ENCODE measurements around the gene CTXND1.

The CTXND1 gene

DNA sequence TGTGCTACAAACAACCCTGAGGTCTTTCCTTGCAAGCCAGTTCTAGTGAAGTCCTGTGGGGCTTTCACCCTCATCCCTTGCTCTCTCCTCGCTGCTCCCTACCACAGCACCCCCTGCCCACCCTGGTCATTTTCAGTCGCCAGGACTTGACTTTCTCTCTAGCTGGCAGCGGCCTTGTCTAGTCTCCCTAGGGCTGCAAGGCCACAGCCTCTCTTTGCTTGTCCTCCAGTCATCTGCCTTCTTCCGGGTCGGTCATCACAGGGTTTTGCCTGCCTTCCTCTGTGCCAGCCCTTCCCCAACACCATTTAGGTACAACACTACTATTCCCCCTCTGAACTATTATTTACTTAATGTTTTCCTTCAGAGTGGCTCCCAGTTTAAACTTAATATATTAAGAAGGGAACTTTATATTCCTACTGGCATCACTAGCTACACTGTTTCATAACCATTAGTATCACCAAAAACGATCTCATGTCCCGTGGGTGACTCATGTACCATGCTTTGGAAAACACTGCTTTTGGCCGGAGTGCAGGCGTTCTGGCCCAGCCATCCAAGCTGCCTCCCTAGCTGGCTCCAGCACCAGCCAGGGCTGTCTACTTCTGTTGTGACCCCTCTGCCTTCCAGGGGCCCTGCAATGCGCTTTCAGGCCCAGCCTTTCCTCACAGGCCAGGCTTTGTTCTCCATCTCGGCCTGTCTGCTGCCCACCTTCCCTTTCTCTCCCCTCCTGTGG, 77.8 kb downstream of the CTXND1 start:
- H3K27me3 ChIP-seq (replicated peaks; ENCODE audit: insufficient read depth, low read length) = no peaks in the 10 kb centered on the region
- no peaks in the 10 kb centered on the region for H3K9me3 ChIP-seq (replicated peaks; ENCODE audit: insufficient read depth, low read length)
- H3K9ac ChIP-seq (ENCODE audit: low read length) = no peak overlapping the region
- no peaks in the 10 kb centered on the region for H3F3A ChIP-seq (ENCODE audit: insufficient read depth, low read length)
- no peaks in the 10 kb centered on the region for H4K20me1 ChIP-seq (ENCODE audit: insufficient read depth, low read length)
- no peaks in the 10 kb centered on the region for H3K36me3 ChIP-seq (replicated peaks; ENCODE audit: insufficient read depth, low read length)
- H3K9me2 ChIP-seq (replicated peaks; ENCODE audit: insufficient read depth, low read length) = no peaks in the 10 kb centered on the region
- H3K4me2 ChIP-seq (ENCODE audit: low read depth, low read length) = no peak overlapping the region
- no peak overlapping the region for H3K27ac ChIP-seq (ENCODE audit: low read length)
- no peaks in the 10 kb centered on the region for H3K4me1 ChIP-seq (ENCODE audit: low read length)
- H3K4me3 ChIP-seq (ENCODE audit: low read length) = no peak overlapping the region
- no peak for DNase-seq
- H2AFZ ChIP-seq (ENCODE audit: low read length) = no peak overlapping the region
- H3K79me2 ChIP-seq (ENCODE audit: low read length) = no peaks in the 10 kb centered on the region
- TF ChIP-seq, protein P1, sequence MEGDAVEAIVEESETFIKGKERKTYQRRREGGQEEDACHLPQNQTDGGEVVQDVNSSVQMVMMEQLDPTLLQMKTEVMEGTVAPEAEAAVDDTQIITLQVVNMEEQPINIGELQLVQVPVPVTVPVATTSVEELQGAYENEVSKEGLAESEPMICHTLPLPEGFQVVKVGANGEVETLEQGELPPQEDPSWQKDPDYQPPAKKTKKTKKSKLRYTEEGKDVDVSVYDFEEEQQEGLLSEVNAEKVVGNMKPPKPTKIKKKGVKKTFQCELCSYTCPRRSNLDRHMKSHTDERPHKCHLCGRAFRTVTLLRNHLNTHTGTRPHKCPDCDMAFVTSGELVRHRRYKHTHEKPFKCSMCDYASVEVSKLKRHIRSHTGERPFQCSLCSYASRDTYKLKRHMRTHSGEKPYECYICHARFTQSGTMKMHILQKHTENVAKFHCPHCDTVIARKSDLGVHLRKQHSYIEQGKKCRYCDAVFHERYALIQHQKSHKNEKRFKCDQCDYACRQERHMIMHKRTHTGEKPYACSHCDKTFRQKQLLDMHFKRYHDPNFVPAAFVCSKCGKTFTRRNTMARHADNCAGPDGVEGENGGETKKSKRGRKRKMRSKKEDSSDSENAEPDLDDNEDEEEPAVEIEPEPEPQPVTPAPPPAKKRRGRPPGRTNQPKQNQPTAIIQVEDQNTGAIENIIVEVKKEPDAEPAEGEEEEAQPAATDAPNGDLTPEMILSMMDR (IDR thresholded peaks at IDR 0.05; ENCODE audit: low read length) = no peak
- TF ChIP-seq EZH2 (optimal IDR thresholded peaks at IDR 0.05; ENCODE audit: low read depth, low read length) (no peak), EZH2phosphoT487 (IDR thresholded peaks at IDR 0.05; ENCODE audit: low read length) (no peak)

DNA sequence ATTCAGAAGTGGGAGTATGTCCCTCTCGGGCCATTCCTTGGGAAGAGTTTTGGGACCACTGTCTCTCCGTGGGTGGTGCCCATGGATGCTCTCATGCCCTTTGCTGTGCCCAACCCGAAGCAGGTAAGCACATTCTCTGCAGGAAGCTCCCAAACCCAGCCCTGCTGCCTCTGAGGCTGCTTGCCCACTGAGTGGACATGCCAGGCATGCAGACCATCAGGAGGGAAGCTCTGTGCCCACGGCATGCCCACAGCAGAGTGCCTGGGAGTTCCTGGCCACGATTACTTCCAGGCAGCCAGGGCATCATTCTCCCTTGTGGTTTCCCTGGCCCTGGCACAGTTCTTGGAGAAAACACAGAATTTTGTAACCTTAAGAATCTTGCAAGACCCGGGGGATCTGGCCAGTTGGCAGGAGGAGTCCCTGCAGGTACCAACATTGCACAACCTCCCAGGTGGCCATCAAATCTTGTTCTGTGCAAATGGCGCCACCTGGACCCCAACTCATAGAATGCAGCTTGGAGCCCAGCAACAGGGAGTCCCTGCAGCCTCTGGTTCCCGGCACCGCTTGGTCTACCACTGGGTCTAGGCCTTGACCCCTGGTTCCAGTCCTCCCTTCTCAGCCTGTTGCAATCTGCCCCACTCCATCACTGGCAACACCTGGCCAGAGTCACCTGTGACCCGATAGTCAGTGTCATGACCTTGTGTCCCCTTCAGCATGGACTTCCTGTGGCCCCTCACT, 78.8 kb downstream of the CTXND1 start:
- Histone ChIP-seq H2AFZ (ENCODE audit: low read length) (no peak overlapping the region), H3K36me3 (replicated peaks; ENCODE audit: insufficient read depth, low read length) (no peaks in the 10 kb centered on the region), H3K27ac (ENCODE audit: low read length) (no peak overlapping the region), H3K9me2 (replicated peaks; ENCODE audit: insufficient read depth, low read length) (no peaks in the 10 kb centered on the region), H3K27me3 (replicated peaks; ENCODE audit: insufficient read depth, low read length) (no peaks in the 10 kb centered on the region), H3K4me2 (ENCODE audit: low read depth, low read length) (no peak overlapping the region), H3K79me2 (ENCODE audit: low read length) (no peaks in the 10 kb centered on the region), H3K4me1 (ENCODE audit: low read length) (no peaks in the 10 kb centered on the region), H3K9ac (ENCODE audit: low read length) (no peak overlapping the region), H3K9me3 (replicated peaks; ENCODE audit: insufficient read depth, low read length) (no peaks in the 10 kb centered on the region), H3F3A (ENCODE audit: insufficient read depth, low read length) (no peaks in the 10 kb centered on the region), H4K20me1 (ENCODE audit: insufficient read depth, low read length) (no peaks in the 10 kb centered on the region), H3K4me3 (ENCODE audit: low read length) (no peak overlapping the region)
- TF ChIP-seq EZH2 (optimal IDR thresholded peaks at IDR 0.05; ENCODE audit: low read depth, low read length) = no peak
- TF ChIP-seq EZH2phosphoT487 (IDR thresholded peaks at IDR 0.05; ENCODE audit: low read length) = no peak
- TF ChIP-seq, protein P1 (IDR thresholded peaks at IDR 0.05; ENCODE audit: low read length) = peak; percentile 74
- peak; percentile 58 for DNase-seq

DNA sequence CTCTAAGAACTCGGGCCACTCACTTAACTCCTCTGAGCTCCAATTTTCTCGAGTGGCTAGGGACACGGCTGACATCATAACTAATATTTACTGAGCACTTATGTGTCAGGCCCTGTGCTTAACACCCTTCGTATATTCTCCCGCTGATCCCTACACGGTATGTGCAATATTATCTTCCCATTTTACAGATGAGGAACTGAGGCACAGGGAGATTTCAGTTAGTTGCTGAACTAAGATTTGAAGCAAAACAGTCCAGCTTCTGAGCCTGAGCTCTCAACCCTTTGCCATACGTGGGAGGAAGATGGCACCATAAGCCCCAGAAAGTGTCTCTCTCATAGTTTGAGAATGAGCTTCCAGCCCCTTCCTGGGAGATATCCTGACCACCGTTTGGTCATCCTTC, 79.6 kb downstream of the CTXND1 start:
- Histone ChIP-seq H3K9me2 (replicated peaks; ENCODE audit: insufficient read depth, low read length) (no peaks in the 10 kb centered on the region), H3F3A (ENCODE audit: insufficient read depth, low read length) (no peaks in the 10 kb centered on the region), H3K9me3 (replicated peaks; ENCODE audit: insufficient read depth, low read length) (no peaks in the 10 kb centered on the region), H3K36me3 (replicated peaks; ENCODE audit: insufficient read depth, low read length) (no peaks in the 10 kb centered on the region), H2AFZ (ENCODE audit: low read length) (no peak overlapping the region), H3K4me2 (ENCODE audit: low read depth, low read length) (no peak overlapping the region), H4K20me1 (ENCODE audit: insufficient read depth, low read length) (no peaks in the 10 kb centered on the region), H3K4me3 (ENCODE audit: low read length) (no peak overlapping the region), H3K79me2 (ENCODE audit: low read length) (no peaks in the 10 kb centered on the region), H3K9ac (ENCODE audit: low read length) (no peak overlapping the region), H3K27ac (ENCODE audit: low read length) (no peak overlapping the region), H3K27me3 (replicated peaks; ENCODE audit: insufficient read depth, low read length) (no peaks in the 10 kb centered on the region), H3K4me1 (ENCODE audit: low read length) (no peaks in the 10 kb centered on the region)
- no peak for DNase-seq
- TF ChIP-seq, protein P1 (IDR thresholded peaks at IDR 0.05; ENCODE audit: low read length) = no peak
